Sigmoid colon (tissue), 7 donors: ENCODE results near the gene ACACA. TPM values are rescaled to one million over a fixed set of nuclear protein-coding genes. Genes with fewer than 3 reads are reported as not detected.

ENCODE experiments used
- DNase-seq: peaks from one replicate; pipeline ENCODE4 v3.0.0-alpha.2; 2019
- H3K27ac ChIP-seq, 4 donors: fragments of 200-600 bp; sonication (generic); one replicate each; pipeline ENCODE4 v1.5.1; 2016 to 2019; ENCODE audit warnings: mild to moderate bottlenecking in 1 of 4
- H3K27me3 ChIP-seq, 3 donors: fragments of 200-600 bp; sonication (generic); one replicate each; pipeline ENCODE4 v1.5.1; 2019; ENCODE audit warnings: mild to moderate bottlenecking in 1 of 3
- H3K36me3 ChIP-seq, 4 donors: fragments of 200-600 bp; sonication (generic); one replicate each; pipeline ENCODE4 v1.5.1; 2016 to 2019
- H3K4me1 ChIP-seq, 4 donors: fragments of 200-600 bp; sonication (generic); one replicate each; pipeline ENCODE4 v1.5.1; 2017 to 2019
- H3K4me3 ChIP-seq, 4 donors: fragments of 200-600 bp; sonication (generic); one replicate each; pipeline ENCODE4 v1.5.1; 2017 to 2019; ENCODE audit warnings: mild to moderate bottlenecking in 2 of 4, moderate library complexity in 1 of 4
- H3K9me3 ChIP-seq, 4 donors: fragments of 200-600 bp in 3 of 4; sonication (generic) in 3 of 4; one replicate each; pipeline versions ENCODE4 v1.5.1 to v1.6.1; 2013 to 2019
- CTCF ChIP-seq, 4 experiments: fragments of 450-650 bp in 3 of 4; fragments of 200-600 bp in 1 of 4; IDR thresholded peaks; one replicate each; pipeline ENCODE4 v1.5.1; 2016 to 2019; ENCODE audit warnings: antibody characterized with exemption in 4 of 4, mild to moderate bottlenecking in 3 of 4, moderate library complexity in 2 of 4
- EP300 ChIP-seq, 4 donors: sonication (generic); formaldehyde crosslinking; IDR thresholded peaks; one replicate each; pipeline ENCODE4 v1.6.1; 2017; ENCODE audit warnings: antibody characterized with exemption in 4 of 4
- POLR2A ChIP-seq, 2 donors: fragments of 450-650 bp; IDR thresholded peaks; one replicate each; pipeline ENCODE4 v1.6.1; 2016; ENCODE audit warnings: antibody characterized with exemption in 2 of 2, mild to moderate bottlenecking in 2 of 2, moderate library complexity in 2 of 2
- POLR2AphosphoS5 ChIP-seq, 4 donors: sonication (generic); formaldehyde crosslinking; IDR thresholded peaks; one replicate each; pipeline ENCODE4 v1.6.1; 2017; ENCODE audit warnings: antibody characterized with exemption in 4 of 4
- WGBS, 2 donors: extraction: QIAGEN DNeasy Blood & Tissue Kit; methylation state at CpG; one replicate each; pipeline ENCODE4 v1.1.7; 2013; 5-methylcytosine and 5-hydroxymethylcytosine counted together
- intact Hi-C: fragments of 100-400 bp; cut with DNase I; formaldehyde crosslinking; loops from one replicate; pipeline ENCODE4 v1.15.1; 2023
- polyA plus RNA-seq, 3 donors: library from polyadenylated mRNA; stranded (reverse); fragments of 200-250 nt; gene quantifications; one replicate each; pipeline ENCODE4 v1.2.3, GENCODE V29; 2013
- total RNA-seq, 4 donors: library from RNA; depleted of rRNA; stranded (reverse); fragments of >200 nt; gene quantifications; one replicate each; pipeline ENCODE4 v1.1.0, GENCODE V29; 2016
- donor health status: healthy with polysubstance abuse.
- donor health status: Bipolar disorder and iron deficiency.
- donor health status: healthy.

Gene ACACA
- total and polyA plus RNA-seq, 7 donors: 10.8 to 38.9 (median 27.6) TPM

DNA sequence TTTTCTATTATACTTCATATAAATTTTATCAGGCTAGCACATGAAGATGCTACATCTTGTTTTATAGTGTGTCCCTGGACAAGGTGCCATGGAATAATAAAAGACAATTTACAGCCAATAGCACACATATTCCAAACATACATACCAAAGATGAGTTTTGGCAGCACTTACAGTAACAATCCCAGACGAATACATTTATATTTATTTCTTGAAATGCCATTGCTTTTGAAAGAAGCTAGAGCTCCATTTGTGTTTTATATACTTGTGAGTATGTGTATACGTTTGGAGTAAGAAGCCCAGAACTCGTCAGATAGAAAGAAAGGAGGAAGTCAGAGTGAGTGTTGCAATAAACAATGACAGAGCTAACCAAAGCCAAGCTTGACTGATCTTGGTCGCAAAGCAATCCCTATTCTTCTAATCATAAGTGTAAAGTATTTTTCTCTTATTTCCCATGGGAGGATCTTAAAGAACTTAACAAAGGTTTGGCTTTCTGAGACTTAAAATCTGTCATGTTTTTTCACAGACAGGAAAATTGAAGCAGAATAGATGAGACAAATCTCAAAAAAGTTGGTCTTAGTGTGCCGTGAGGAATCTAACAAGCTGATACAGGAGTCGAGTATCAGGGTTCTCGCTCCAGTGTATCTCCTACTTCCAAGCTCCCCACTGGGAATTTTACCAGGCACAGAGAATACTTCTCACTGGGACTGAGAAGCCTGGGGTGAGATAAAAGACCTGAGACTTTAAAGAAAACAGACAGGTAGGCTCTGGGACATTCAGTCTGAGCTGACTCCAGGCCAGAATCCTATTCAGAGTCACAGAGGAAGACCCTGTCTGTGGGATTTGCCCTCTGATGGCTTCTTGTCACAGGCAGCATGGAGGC lies 282.5 kb downstream of the ACACA start:
- Histone ChIP-seq H3K4me3 (no peak overlapping the region), H3K36me3 (peaks cover 1 to 36% (median 5%) of the 10 kb centered on the region in 4 donors), H3K27ac (peak overlapping the region in 2 of 4 donors; percentile 17 to 39), H3K4me1 (peaks cover 0 to 18% (median 12%) of the 10 kb centered on the region in 4 donors), H3K27me3 (no peaks in the 10 kb centered on the region), H3K9me3 (no peaks in the 10 kb centered on the region)
- TF ChIP-seq EP300 (IDR thresholded peaks at IDR 0.05) (no peak), POLR2AphosphoS5 (IDR thresholded peaks at IDR 0.05) (peak in 1 of 4 donors; percentile 9)
- 55 to 88% methylated on average over 7 of the region's 7 CpGs for WGBS, 2 donors
- DNase-seq: no peak
- intact Hi-C loops: loop anchor here (10.0 kb wide), 1 partner anchor 61 kb away; no protein-coding TSS in a partner anchor

- 76 to 94% methylated on average over 1 of the region's 1 CpG for WGBS, 2 donors
- no peak for DNase-seq
- no peak for TF ChIP-seq EP300 (IDR thresholded peaks at IDR 0.05)
- TF ChIP-seq POLR2AphosphoS5 (IDR thresholded peaks at IDR 0.05): no peak
- Histone ChIP-seq H3K9me3 (no peaks in the 10 kb centered on the region), H3K4me1 (peaks cover 0 to 18% (median 12%) of the 10 kb centered on the region in 4 donors), H3K27me3 (no peaks in the 10 kb centered on the region), H3K4me3 (no peak overlapping the region), H3K36me3 (peaks cover 0 to 28% (median 4%) of the 10 kb centered on the region in 4 donors), H3K27ac (peak overlapping the region in 2 of 4 donors; percentile 17 to 39)
- intact Hi-C loops: loop anchor here (10.0 kb wide), 1 partner anchor 61 kb away; no protein-coding TSS in a partner anchor
Measured at GRCh38 chr17:37123386-37123785, 283.2 kb downstream of the ACACA start.

- intact Hi-C loops: loop anchor here (10.0 kb wide), 1 partner anchor 63 kb away; no protein-coding TSS in a partner anchor
- Histone ChIP-seq H3K4me1 (peaks cover 0 to 18% (median 12%) of the 10 kb centered on the region in 4 donors), H3K27ac (no peak overlapping the region), H3K9me3 (no peaks in the 10 kb centered on the region), H3K36me3 (peaks cover 0 to 24% (median 4%) of the 10 kb centered on the region in 4 donors), H3K4me3 (no peak overlapping the region), H3K27me3 (no peaks in the 10 kb centered on the region)
- DNase-seq: no peak
- 96 to 97% methylated on average over 2 of the region's 2 CpGs for WGBS, 2 donors
- TF ChIP-seq POLR2A (IDR thresholded peaks at IDR 0.05): no peak
- no peak for TF ChIP-seq CTCF (IDR thresholded peaks at IDR 0.05)
- no peak for TF ChIP-seq EP300 (IDR thresholded peaks at IDR 0.05)
- no peak for TF ChIP-seq POLR2AphosphoS5 (IDR thresholded peaks at IDR 0.05)
Measured at GRCh38 chr17:37121616-37122015, 285.0 kb downstream of the ACACA start.

GRCh38 chr17:37118366-37119137 lies 288.1 kb downstream of the ACACA start:
- H3K27me3 ChIP-seq: no peaks in the 10 kb centered on the region
- TF ChIP-seq CTCF (IDR thresholded peaks at IDR 0.05): no peak
- no peak for TF ChIP-seq POLR2A (IDR thresholded peaks at IDR 0.05)
- TF ChIP-seq POLR2AphosphoS5 (IDR thresholded peaks at IDR 0.05): no peak
- no peak for TF ChIP-seq EP300 (IDR thresholded peaks at IDR 0.05)
- H3K27ac ChIP-seq: no peak overlapping the region
- no peak for DNase-seq
- peaks cover 0 to 24% (median 4%) of the 10 kb centered on the region in 4 donors for H3K36me3 ChIP-seq
- H3K4me1 ChIP-seq: peaks cover 0 to 7% (median 4%) of the 10 kb centered on the region in 4 donors
- intact Hi-C loops: no loop called here
- 85 to 86% methylated on average over 3 of the region's 3 CpGs for WGBS, 2 donors
- H3K4me3 ChIP-seq: no peak overlapping the region
- no peaks in the 10 kb centered on the region for H3K9me3 ChIP-seq

- intact Hi-C loops: no loop called here
- no peaks in the 10 kb centered on the region for H3K4me1 ChIP-seq
- DNase-seq: no peak
- peaks cover 0 to 34% (median 4%) of the 10 kb centered on the region in 4 donors for H3K36me3 ChIP-seq
- no peak overlapping the region for H3K4me3 ChIP-seq
- H3K27ac ChIP-seq: no peak overlapping the region
- no peaks in the 10 kb centered on the region for H3K27me3 ChIP-seq
- H3K9me3 ChIP-seq: no peaks in the 10 kb centered on the region
- 83 to 90% methylated on average over 7 of the region's 7 CpGs for WGBS, 2 donors
- TF ChIP-seq EP300 (IDR thresholded peaks at IDR 0.05) (no peak), POLR2AphosphoS5 (IDR thresholded peaks at IDR 0.05) (no peak), POLR2A (IDR thresholded peaks at IDR 0.05) (no peak), CTCF (IDR thresholded peaks at IDR 0.05) (no peak)
Measured at GRCh38 chr17:37117373-37118142, 289.1 kb downstream of the ACACA start.
